NCI-H2227 (cell line): ENCODE data around the gene CDKN2B-AS1.

Experiments
- DNase-seq: peaks from one replicate; lab custom pipeline; 2025; ENCODE audit not compliant: unreplicated experiment; lab: John Stamatoyannopoulos, UW

The CDKN2B-AS1 gene

DNA sequence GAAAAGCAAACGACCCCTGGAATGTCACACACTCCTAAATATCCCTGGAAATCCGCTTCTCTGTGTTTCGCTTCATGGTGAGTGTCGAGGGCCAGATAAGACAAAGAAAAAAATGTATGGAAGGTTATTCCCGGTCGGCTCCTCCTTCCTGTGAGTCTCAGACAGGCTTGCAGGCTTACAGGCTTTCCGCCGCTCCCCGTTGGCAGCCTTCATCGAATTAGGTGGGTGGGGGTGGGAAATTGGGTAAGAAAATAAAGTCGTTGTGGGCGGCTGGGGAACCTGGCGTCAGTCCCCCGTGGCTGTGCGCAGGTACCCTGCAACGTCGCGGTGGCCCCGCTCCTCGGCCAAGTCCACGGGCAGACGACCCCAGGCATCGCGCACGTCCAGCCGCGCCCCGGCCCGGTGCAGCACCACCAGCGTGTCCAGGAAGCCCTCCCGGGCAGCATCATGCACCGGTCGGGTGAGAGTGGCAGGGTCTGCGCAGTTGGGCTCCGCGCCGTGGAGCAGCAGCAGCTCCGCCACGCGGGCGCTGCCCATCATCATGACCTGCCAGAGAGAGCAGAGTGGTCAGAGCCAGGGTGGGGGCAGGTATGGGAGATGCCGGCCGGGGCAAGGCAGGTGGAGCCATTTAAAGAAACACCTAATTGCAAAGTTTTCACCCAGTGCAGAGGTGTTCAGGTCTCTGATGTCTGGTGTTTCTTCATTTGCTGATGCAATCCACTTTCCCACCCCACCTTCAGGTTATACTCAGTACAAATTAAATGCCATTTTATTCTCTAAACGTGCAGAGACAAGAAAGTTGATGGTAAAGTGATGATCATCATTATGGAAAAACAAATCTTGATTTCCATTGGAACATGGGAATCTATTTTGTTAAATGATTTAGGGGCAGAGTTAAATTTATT, 11.4 kb downstream of the CDKN2B-AS1 start:
- no peak for DNase-seq

DNA sequence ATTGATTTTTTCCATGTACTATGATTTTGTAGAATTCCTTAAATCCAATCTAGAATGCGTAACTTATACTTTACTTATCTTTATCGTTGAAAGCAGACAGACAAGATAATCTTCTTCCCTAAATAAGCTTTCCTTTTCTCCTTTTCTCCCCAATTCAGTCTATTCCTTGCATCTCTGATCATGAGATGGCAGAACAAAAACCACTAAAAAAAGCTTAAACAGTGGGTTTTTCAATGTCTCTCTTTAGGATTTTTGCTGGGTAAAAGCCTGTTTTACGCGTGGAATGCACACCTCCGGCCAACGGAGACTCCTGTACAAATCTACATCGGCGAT, 13.8 kb downstream of the CDKN2B-AS1 start:
- DNase-seq: no peak

DNA sequence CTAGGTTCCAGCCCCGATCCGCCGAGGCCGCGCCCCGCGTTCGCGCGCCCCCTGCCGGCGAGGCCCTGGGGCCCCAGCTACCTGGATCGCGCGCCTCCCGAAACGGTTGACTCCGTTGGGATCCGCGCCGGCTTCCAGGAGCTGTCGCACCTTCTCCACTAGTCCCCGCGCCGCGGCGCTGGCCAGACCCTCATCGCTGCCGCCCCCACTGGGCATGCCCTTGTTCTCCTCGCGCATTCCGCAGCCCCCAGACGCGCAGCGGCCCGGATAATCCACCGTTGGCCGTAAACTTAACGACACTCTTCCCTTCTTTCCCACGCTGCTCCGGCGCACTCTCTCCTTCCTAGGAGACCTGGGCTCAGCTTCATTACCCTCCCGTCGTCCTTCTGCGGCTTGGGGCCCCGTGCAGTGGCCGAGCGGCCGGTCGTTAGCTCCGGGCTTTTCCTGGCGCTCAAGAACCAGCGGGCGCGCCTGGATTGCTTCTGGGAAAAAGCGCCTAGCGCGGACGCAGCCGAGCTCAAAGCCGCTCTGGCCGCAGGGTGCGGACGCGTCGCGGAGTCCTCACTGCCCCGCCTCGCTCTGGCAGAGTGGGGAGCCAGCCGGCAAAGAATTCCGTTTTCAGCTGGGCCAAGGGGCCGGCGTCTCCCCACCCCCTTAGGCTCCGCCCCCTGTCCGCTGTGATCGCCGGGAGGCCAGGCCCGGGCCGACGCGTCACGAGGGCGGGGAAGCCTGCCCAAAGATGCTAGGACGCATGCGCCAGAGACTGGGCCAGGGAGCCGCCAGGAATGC, 14.3 kb downstream of the CDKN2B-AS1 start, which contains the start of gene CDKN2B:
Gene CDKN2B, minus strand, starts transcription at position 589 of the 789 bp plus-strand sequence. Its CDS starts 352 bp downstream, at position 237.
- DNase-seq: peak; percentile 97

DNA sequence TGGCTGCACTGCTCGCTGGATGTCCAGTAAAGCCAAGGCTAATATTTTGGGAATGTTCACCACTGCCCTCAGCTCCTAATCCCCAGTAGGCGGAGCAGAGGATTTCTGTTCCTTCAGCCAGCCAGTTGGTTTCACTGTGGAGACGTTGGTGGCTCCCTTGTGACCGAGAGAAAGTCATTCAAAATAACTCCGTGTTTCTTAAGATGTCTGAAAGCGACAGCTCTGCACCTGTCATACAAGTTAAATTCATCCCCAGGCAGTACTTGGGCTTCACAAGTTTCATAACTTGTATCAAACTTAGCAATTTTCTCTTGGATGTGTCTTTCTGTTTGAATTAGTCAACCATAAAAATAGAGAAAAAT, 14.9 kb downstream of the CDKN2B-AS1 start:
- DNase-seq: no peak

DNA sequence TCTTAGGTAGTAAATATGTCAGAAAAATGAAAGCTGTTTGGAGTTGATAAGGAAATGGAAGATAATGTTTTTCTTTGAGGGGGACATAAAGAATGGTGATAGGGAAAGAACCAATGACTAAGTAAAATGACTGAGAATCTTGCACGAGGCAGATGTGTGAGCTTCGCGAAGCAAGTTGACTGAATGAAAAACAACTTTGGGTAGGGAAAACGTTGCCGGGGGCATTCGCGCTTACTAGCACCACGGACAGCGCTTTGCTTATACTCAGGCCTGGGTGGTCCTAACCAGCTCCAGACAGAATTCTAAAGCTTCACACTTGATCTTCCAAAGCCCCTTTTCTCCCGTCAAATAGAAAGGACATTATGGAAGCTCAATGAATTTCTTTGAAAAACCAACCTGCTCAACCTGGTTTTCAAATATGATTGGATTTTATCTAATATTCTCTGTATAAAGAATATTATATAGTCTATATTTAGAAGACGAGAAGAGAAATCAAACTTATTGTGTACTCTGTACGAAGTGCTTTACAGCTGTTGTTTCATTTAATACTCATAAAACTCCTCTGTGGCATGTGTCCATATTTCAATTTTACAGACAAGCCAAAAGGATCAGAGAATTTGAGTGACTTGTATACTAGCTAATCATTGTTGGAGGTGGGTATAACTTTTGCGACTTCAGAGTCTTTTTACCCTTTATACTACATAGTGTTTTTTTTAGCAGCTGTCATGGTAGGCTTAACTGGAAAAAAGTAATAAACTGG, 16.5 kb downstream of the CDKN2B-AS1 start:
- DNase-seq: no peak

DNA sequence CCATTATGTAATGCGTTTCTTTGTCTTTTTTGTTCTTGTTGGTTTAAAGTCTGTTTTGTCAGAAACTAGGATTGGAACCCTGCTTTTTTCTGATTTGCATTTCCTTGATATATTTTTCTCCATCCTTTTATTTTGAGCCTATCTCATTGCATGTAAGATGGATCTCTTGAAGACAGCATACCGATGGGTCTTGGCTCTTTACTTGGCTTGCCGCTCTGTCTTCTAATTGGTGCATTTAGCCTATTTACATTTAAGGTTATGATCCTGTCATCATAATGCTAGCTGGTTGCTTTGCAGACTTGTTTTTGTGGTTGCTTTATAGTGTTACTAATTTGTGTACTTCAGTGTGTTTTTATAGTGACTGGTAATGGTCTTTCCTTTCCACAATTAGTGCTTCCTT, 27.8 kb downstream of the CDKN2B-AS1 start:
- no peak for DNase-seq

DNA sequence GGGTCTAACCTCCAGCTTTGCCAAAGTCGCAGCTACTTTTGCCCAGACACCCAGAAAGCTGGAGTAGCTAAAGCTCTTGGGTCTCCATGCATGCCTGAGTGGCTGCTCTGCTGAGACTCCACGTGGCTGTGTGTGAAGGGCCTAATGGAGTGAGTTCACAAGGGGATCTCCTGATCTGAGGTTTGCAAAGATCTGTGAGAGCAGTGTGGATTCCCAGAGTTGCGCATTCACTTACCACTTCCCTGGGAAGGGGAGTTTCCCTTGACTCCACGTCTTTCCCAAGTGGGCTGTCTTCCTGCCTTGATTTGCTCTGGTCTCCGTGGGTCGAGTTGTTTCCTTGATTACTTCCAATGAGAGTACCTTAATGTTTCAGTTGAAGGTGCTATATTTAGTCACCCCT, 32.1 kb downstream of the CDKN2B-AS1 start:
- DNase-seq: no peak

DNA sequence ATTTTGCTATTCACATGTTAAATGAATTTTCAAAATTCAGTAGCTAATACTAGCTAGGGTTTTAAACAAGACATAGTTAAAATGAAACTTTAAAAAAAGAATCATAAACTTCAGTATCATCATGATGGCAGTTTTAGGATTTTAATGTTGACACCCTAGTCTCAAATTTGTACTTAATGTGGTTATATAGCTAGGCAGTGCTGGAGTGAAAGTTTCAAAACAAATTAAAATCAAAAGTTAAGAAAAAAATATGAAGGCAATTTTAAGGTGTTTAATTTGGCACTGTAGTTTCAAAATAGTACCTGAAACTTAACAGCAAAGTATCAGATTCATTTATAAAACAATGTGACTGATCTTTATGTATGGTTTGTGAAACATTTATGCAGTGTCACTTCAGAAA, 33.8 kb downstream of the CDKN2B-AS1 start:
- DNase-seq: no peak

DNA sequence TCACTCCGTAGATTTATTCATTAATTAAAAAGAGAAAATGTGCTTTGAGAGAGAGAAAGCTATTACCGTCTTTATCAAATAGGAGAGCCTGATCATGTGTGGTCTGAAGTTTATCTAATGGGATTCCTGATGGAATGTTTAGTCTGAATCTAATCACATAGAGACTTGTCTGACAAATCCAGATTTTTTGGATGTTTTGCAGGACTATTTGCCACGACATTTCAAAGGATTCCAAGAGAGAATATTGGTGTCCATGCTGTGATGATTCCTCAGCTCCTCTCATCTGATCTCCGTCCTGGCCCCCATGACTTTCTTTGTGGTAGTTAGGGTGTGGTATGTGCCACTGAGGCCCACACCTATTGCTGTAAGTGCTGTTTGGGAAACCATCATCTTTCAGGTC, 34.6 kb downstream of the CDKN2B-AS1 start:
- DNase-seq: no peak

DNA sequence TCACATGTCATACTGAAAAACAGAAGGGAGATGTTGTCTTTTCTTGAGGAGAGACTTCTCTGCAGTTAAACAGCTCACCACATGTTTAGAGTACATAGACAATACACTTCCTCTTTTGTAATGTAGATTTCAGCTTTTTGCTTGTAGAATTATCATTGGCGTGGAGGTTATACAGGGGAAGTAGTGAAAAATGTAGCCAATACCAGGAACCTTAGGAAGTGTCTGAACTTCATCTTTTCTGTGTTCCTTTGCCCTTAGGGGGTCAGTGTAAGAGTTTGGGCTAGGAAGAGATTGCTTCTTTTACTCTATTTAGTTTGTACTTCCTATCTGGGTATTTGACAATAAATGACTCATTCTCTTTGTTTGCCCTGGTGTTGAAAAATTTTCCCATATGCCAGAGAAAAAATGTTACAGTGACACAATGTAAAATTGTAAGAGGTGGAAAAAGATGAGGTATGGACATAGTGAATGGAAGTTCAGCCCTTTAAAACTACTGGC, 35.6 kb downstream of the CDKN2B-AS1 start:
- DNase-seq: no peak

DNA sequence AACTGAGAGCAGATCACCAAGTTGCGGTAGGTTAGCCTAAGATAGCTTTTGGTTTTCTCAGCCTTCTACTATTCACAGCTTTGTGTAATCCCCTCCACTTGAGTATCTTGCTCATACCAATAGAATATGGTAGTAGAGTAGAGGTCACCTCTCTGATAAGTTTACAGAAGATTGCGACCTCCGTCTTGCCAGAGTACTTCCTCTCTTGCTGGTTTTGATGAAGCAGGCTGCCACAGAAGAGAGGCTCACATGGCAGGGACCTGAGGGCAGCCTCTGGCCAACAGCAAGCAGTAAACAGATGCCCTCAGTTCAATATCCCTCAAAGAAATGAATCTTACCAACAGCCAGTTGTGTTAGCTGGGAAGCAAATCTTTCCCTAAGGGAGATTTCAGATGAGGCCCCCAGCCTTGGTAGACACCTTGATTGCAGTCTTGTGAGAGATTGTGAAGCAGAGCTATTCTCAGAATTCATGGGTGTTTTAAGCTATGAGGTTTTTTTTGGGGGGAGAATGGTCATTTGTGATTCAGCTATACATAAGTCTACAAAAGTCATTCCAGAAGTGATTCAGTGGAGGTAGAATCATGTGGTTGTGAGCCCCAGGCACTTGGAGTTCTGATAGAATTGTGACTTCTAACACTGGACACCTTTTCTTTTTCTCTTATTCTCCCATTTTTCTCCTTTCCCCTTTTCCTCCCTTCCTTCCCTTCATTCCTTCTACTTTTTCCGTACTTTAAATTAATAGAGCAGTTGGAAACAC, 37.2 kb downstream of the CDKN2B-AS1 start:
- no peak for DNase-seq

DNA sequence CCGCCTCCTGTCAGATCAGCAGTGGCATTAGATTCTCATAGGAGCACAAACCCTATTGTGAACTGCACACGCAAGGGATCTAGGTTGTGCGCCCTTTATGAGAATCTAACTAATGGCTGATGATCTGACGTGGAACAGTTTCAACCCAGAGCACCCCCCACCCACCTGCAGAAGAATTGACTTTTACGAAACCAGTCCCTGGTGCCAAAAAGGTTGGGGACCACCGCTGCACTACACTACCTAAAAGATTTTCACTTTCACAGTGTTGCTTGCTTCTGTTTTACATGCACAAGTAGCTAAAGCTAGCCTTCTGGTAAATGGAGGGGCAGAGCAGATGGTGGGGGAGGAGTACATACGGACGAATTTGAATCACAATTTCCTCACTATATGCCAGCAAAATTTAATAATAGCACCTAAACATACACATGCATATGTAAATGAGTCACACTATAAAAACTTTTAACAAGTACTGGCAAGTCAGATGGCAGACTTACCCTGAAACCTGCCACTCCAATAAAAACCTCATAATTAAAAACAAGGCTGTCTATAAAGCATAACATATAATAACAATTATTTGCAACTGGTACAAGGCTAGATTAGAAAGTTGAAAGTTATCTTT, 38.5 kb downstream of the CDKN2B-AS1 start:
- no peak for DNase-seq

DNA sequence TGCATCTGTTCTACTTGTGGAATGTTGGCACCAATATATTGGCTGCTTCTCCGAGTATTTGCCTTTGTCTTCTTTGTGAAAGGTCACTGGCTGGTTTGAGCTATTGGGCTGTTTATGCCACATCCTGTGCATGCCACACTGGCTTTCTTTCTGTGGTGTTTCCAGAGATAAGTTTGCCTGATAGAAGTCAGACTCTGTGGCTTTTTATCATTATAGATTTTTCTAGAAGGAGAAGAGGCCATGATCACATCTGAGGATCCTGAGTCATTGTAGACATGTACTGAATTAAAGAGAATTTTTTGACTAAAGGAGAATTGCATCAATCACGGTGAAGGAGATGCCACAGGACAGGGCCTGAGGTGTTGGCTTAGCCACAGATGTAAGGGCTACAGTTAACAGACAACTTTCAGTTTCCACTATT, 41.0 kb downstream of the CDKN2B-AS1 start:
- no peak for DNase-seq

DNA sequence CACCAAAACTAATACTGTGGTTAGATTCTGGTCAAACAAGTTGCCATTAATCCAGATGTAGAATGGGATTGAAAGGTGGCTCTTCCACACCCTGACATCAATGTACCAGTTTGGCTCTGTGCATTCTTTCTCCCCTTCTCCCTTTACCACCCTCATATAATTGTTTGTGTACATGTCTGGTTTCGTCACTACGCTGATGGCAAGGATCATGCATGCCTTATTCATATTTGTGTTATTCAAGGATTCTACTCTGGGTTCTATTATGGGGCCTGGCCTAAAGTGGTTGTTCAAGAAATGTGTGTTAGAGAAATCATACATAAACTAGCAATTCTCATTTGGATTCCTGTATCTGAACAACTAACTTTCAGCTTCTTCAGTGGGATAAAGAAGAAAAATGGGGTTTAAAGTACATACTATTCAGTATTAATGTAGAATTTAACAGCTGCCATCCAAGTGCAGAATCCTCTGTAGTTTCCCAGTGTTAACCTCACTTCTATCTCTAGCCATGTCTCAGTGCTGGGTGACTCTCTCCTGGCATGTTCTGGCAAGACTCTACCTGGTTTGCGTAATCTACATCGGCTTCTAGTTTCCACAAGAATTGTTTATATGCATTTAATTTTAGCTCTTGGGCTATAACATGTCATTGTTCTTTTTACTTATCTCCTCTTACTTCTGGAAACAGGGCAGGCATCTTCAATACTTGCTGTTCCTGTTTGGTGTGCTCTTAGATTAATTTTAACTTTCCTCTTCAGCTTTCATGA, 42.5 kb downstream of the CDKN2B-AS1 start:
- no peak for DNase-seq

DNA sequence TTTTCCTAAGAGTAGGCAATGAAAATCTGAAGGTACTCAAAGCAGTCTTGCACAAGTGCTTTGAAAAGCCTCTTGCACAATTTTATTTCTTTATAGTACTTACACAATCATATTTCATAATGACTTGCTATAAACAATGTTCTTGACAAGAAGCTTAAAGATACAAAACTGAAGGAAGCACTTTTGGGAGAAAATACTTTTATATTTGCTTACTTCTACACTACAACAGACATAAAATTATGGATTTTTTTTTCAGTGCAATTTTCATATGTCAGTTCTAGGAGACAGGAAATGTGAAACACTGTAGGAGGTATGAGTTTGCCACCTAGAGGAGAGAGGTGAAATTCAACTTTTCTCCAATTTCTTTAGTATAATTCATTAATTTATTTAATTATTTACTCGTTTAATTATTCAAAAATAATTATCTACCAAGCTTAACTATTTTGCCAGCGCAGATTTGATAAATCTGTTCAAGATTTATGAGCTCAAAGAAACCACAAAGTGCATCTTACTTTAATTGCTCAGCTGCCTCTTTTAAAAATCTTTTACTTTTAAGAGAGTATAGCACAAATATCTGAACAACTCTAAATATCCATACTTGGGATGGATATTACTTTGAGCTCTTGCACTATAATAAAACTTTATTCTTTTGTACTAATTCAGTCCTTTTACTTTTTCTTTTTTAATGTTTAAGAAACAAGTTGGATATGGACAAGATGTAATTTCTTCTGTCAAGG, 43.5 kb downstream of the CDKN2B-AS1 start:
- DNase-seq: peak; percentile 13

DNA sequence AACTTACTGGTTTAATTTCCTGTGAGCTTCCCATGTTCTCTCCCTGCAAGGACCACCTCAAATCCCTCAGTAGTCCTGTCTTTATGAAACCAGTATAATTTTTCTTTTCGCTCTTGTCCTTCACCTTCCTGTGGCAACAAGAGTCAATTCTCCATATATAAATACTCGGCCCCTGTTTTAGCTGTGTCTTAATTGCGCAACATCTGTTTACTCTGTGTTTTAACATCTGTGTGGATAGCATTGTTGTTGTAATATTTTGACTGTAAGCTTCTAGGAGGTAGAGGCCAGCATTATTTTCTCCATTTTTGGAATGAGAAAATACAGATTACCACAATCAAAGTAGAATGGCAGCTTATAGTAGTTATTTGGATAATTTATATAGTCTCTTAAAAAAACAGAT, 44.7 kb downstream of the CDKN2B-AS1 start:
- no peak for DNase-seq

DNA sequence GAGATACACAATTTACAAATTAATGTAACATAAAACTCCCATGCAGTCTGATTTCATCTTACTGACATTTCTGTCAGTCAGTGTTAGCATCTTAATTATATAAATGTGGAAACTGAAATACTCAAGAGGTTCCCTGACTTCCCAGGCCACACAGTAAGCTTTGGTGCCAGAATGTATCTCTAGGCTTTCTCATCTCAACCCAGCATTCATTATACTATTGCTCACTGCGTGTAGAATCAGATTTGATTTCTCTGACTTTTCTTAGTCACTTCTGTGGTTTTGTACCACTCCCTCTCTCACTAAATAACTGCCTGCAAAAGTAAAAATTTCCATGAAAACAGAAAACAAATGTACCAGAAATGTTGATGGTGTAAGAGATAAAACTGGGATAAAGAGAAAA, 46.2 kb downstream of the CDKN2B-AS1 start:
- no peak for DNase-seq

DNA sequence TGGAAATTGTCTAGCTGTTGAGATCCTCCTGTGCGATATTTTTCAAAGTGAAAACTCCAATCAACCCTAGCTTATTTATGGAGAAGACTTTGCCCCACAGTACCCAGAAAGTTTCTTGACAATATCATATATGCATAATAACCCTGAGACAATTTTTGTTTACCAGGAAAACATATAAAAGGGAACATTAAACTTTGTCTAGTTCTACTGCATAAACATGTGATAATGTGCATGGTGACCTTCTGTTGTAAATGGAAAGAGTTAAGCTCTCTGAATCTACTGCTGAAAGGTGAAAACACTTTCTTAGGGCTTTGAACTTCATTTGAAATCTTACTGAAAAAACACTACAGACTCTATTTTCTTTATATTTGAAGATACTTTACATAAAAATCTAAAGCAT, 46.8 kb downstream of the CDKN2B-AS1 start:
- no peak for DNase-seq

DNA sequence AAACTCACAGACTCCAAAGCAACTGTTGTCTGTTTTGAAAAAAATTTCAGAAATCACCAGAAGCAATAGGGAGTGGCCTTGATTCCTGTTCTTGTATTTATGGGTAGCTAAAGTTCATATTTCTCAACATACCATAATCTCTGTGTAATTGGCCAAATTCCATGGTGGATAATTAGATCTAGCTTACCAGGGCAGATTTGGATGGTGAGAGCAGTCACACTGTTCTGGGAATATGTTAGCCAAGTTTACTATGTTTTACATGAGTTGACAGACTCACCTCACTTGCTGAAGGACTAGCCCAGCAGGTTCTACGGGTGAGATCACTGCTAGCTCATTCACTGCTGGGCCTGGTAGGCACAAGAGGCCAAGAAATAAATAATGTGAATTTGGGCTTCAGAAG, 47.2 kb downstream of the CDKN2B-AS1 start:
- DNase-seq: no peak
